Epidermal melanocyte (primary cell): Measurements from ENCODE around the gene LENG8.

Experiments
- DNase-seq: peaks from one replicate; pipeline ENCODE4 v3.0.0; 2011; ENCODE audit warnings: low spot score; ENCODE audit not compliant: insufficient read length

Gene LENG8

GRCh38 chr19:54422136-54422535 lies 26.9 kb upstream of the LENG8 start:
- DNase-seq = peak; percentile 11

DNA sequence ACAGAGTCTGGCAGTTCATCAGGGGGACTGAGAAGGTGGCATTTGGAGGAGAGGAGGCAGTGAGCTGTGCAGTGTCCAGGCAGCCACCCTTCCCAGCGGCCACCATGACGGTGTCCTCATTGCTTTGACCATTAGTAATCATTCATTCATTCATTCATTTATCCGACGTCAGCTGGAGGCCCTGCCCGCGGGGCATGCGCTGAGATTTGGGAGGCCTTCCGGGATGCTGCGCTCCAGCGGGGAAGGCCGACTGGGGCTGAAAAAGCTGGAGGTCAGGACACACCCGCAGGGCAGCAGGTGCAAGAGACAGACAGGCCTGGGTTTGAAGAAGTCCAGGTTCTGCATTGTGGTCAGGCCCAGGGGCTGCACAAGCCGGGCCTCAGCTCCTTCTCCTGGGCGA lies 24.8 kb upstream of the LENG8 start:
- peak; percentile 6 for DNase-seq

- peak; percentile 10 for DNase-seq
These were observed 24.2 kb upstream of the LENG8 start for GRCh38 chr19:54424660-54425381.

DNA sequence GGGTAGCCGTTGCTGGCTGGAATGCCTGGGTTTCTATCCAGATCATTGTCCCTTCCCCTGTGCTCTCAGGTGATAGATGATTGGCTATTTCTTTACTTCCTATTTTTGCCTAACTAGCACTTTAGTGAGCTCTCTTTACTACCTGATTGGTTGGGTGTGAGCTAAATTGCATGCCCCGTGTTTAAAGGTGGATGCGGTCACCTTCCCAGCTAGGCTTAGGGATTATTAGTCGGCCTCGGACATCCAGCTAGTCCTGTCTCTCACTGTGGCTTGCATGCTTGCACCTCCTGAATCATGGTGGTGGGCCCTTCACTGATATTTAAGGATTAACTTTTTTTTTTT lies 23.6 kb upstream of the LENG8 start:
- DNase-seq = no peak

DNA sequence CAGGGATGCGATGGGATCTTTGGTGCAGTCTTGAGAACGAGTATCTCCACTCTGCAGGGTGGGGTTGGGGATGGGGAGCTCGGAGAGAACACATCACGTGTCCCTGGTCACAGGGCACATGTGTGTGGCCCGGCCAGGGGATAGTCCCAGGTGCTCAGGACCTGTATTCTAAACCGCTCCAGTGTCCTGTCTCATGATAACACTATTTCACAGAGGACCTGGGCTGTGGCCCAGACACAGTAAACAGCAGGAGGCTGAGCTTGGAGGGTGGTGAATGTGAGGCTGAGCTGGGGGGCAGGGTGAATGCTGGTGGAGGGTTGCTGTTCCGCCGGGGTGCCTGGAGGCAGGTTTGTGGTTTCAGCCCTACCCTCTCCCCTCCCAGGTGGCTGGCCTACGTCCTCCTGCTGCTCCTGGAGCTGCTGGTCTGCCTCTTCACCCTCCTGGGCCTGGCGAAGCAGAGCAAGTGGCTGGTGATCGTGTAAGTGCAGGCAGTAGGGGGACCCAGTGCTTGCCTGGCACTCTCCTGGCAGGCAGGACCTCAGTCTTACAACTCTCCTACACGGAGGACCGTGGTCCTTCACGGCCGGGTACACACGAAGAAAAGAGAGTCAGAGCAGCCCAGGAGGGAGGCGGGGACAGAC lies 22.6 kb upstream of the LENG8 start:
- peak; percentile 9 for DNase-seq

GRCh38 chr19:54427586-54427985 lies 21.4 kb upstream of the LENG8 start:
- peak; percentile 10 for DNase-seq

DNA sequence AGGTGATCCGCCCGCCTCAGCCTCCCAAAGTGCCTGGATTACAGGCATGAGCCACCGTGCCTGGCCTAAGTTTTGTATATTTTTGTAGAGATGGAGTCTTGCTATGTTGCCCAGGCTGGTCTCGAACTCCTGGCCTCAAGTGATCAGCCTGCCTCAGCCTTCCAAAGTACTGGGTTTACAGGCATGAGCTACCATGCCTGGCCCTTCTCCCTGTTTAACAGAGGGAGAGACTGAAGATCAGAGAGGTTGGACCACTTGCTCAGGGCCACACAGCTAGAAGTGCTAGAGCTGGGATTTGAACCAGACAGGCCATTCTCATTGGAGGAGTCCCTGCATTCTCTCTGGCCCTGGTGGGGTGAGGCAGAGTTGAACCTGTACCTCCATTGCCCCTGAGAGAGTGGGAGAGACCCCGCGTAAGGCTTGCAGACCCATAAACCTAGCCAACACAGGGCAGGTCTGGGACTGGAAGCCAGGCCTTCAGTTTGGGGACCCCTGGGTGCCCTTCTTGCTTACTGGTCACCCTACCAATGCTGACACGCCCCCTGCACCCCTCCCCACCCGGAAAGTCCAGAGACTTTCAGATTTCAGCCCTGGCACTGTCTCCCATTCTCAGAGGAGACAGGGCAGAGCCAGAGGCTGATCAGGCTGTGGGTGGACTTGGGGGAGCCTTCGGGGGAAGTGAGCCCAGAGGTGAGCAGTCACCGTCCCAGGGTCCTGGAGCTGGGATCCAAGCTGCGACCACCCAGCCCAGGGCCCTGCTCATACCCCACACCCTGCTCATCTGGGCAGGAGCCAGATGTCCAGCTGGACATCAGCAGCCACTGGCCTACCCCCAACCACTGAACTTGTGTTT lies 20.4 kb upstream of the LENG8 start:
- no peak for DNase-seq

GRCh38 chr19:54429176-54429495 lies 19.9 kb upstream of the LENG8 start:
- DNase-seq = peak; percentile 7

- DNase-seq = peak; percentile 13
These were observed 19.3 kb upstream of the LENG8 start for GRCh38 chr19:54429545-54430227.

DNA sequence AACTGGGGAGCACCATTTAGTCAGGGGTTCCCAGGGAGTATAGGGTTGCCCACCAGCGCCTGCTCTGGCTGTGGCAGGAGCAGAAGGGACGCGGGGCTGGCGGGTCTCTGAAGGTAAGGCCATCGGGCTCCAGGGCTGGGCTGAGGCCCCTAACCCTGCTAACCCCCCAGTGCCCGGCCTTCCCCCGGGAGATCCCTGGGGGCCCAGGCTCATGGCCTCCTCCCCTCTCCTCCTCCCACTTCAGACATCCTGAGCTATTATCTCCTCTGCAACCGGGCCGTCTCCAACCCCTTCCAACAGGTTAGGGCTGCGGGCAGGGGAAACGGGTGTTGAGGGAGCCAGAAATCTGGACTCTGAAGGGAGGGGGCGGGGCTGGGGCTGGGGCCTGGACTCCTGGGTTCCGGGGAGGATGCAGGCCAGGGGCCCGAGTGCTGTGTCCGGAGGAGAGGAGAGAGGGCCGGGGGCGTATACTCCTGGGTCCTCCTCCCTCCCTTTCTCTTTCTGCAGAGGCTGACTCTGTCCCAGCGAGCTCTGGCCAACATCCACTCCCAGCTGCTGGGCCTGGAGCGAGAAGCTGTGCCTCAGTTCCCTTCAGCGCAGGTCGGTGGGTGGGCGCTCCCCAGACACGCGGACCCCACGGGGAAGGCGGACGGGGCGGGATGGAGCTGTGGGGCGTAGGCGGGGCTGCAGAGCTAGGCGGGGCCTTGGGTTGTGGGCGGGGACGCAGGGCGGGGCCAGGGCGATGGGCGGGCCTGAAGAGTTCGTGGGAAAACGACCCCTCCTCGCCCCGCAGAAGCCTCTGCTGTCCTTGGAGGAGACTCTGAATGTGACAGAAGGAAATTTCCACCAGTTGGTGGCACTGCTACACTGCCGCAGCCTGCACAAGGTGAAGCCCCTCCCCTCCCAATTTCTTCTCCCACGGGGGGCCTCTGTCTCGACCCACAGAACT lies 18.4 kb upstream of the LENG8 start:
- peak; percentile 18 for DNase-seq

- DNase-seq = peak; percentile 11
These were observed 17.7 kb upstream of the LENG8 start for GRCh38 chr19:54431255-54431838.

DNA sequence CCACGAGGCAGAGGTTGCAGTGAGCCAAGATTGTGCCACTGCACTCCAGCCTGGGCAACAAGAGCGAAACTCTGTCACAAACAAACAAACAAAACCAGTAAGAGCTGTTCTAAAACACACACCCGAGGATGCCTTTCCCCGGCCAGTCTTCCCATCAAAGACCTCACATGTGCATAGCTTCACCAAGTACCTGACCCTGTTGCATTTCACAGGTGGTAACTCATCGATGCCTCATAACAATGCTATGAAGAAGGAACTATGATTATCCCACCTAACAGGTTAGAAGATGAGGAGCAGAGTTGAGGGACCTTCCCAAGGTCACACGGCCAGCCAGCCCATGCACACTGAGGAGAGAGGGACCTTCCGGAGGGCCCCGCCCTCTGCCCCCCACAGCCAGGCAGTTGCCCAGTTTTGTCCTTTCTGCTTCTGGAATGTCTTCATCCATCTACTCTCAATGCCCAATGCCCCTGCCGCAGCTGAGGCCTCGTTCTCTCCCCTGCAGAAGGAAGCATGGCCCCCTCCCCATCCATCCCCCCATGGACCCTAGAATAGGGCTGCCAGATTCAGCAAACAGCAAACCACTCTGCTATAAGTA lies 16.8 kb upstream of the LENG8 start:
- peak; percentile 11 for DNase-seq

DNA sequence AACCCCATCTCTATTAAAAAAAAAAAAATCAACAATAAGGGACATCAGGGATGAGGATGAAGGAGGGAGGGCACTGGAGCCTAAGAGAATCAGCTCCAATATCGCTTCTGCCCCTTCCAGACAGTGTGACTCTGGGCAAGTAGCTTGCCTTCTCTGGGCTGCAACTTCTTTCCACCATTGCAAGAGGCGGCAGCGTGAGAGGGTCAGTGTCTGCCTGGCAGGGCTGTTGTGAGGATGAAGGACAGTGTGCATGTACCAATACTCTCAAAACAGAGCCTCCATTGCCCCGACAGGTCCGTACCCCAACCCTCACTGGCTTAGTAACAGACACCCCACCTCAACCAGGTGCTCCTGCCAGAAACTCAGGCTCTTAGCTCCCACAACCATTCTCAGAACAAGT lies 15.3 kb upstream of the LENG8 start:
- no peak for DNase-seq

- DNase-seq = peak; percentile 4
These were observed 14.7 kb upstream of the LENG8 start for GRCh38 chr19:54434112-54434872.

DNA sequence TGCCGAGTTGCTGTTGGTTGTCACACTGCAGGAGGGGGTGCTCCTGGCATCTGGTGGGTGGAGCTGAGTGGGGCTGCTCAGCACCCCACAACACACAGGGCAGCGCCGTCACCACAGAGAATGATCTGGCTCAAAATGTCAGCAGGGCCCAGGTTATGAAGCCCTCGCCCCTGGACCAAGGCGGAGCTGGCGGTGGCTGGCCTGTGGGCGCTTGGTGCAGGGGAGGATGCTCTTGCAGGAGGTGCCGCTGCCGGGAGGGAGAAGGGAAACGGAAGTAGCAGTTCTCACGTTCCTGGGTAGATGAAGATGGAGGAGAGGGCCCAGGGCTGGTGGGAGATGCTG lies 14.2 kb upstream of the LENG8 start:
- DNase-seq = peak; percentile 6

DNA sequence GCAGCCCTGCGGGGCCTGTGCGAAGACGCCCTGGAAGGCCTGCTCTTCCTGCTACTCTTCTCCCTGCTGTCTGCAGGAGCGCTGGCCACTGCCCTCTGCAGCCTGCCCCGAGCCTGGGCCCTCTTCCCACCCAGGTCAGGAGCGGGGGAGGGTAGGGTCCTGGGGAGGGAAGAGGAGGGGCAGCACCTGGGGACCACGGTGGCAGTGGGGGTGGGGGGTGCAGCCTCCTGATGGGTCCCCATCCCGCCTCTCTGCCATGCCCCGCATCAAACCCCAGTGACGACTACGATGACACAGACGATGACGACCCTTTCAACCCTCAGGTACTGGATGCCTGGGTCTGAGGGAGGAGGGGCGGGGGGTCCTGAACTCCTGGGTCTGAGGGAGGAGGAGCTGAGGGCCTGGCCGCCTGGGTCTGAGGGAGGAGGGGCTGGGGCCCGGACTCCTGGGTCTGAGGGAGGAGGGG lies 13.4 kb upstream of the LENG8 start:
- no peak for DNase-seq

- DNase-seq = no peak
These were observed 12.9 kb upstream of the LENG8 start for GRCh38 chr19:54436031-54436523.

DNA sequence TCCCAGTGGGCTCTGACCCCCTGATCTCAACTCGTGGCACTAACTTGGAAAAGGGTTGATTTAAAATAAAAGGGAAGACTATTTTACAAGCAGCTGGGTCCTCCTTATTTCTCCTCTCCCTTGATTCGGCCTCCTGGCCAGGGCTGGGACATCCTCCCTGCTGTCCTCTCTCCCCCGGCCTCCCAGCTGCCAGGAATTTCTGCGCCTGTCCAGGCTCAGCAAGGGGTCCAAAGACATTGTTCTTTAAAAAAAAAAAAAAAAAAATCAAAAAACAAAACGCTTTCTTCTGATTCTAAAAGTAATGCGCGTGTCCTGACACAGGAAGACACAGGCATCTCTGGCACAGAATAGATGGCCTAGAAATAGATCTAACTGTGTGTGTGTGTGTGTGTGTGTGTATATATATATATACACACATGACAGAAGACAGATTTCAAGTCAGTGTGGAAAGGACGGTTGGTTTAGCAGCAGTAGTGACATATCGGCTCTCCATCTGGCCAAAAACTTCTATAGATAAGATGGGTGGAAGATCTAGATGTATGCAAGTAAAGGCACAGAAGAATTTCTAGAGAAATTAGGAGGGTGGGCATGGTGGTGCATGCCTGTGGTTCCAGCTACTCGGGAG lies 12.3 kb upstream of the LENG8 start:
- no peak for DNase-seq
